OCI-LY3 (cell line): ENCODE data around the gene KIAA1671.

Source experiments
- H2AFZ ChIP-seq: fragments of 200-600, 300-600 bp; shearing (Covaris generic); 2 replicates; pipeline ENCODE4 v1.6.0; 2014; ENCODE audit warnings: antibody characterized with exemption, low read depth, low read length
- H3K27ac ChIP-seq: fragments of 200-600, 300-600 bp; sonication (generic); 2 replicates; pipeline ENCODE4 v1.5.1; 2014; ENCODE audit warnings: mild to moderate bottlenecking, low read length, moderate library complexity, mixed read lengths
- H3K27me3 ChIP-seq: fragments of 200-600, 300-600 bp; sonication (generic); 2 replicates; pipeline ENCODE4 v1.6.1; 2014; ENCODE audit warnings: low read depth, low read length, mixed read lengths
- H3K36me3 ChIP-seq: fragments of 200-600, 300-600 bp; sonication (generic); replicated peaks from 2 replicates; pipeline ENCODE3; 2014; ENCODE audit warnings: low read depth, low read length, mixed read lengths
- H3K4me1 ChIP-seq: fragments of 300-600, 200-600 bp; sonication (generic); 2 replicates; pipeline ENCODE4 v1.6.1; 2014; ENCODE audit warnings: low read length, mixed read lengths
- H3K4me2 ChIP-seq: fragments of 200-600, 300-600 bp; sonication (generic); 2 replicates; pipeline ENCODE4 v1.6.1; 2014; ENCODE audit warnings: low read length, mixed read lengths
- H3K4me3 ChIP-seq: fragments of 300-600, 200-600 bp; sonication (generic); 2 replicates; pipeline ENCODE4 v1.5.1; 2014; ENCODE audit warnings: antibody characterized with exemption, mild to moderate bottlenecking, low read length, moderate library complexity
- H3K79me2 ChIP-seq: fragments of 300-600, 200-600 bp; shearing (Covaris generic); 2 replicates; pipeline ENCODE4 v1.6.1; 2014; ENCODE audit warnings: mild to moderate bottlenecking, low read length, mixed read lengths
- H3K9ac ChIP-seq: fragments of 300-600, 200-600 bp; shearing (Covaris generic); 2 replicates; pipeline ENCODE4 v1.6.0; 2014; ENCODE audit warnings: mild to moderate bottlenecking, low read length, moderate library complexity
- H3K9me3 ChIP-seq: fragments of 200-600, 300-600 bp; shearing (Covaris generic); 2 replicates; pipeline ENCODE4 v1.6.1; 2014; ENCODE audit warnings: low read length, mixed read lengths; ENCODE audit not compliant: insufficient read depth
- H4K20me1 ChIP-seq: fragments of 200-600, 300-600 bp; sonication (generic); 2 replicates; pipeline ENCODE4 v1.6.1; 2016; ENCODE audit warnings: low read length, mixed read lengths; ENCODE audit not compliant: insufficient read depth
- CTCF ChIP-seq: fragments of 200-600, 300-600 bp; sonication (generic); IDR thresholded peaks from 2 replicates; pipeline ENCODE4 v1.5.1; 2014; ENCODE audit warnings: antibody characterized with exemption, low read length, low read depth
- EZH2phosphoT487 ChIP-seq: fragments of 200-600 bp; shearing (Covaris generic); IDR thresholded peaks from 2 replicates; pipeline ENCODE4 v1.6.1; 2018; ENCODE audit warnings: antibody characterized with exemption, mixed run types, low read depth

The KIAA1671 gene

GRCh38 chr22:25007444-25008106 is 55.1 kb downstream of the KIAA1671 start:
- H3K9me3 ChIP-seq: no peaks in the 10 kb centered on the region
- H3K79me2 ChIP-seq: no peaks in the 10 kb centered on the region
- H3K27ac ChIP-seq: no peak overlapping the region
- no peak overlapping the region for H3K4me3 ChIP-seq
- TF ChIP-seq CTCF: no peak
- TF ChIP-seq EZH2phosphoT487: no peak
- H3K27me3 ChIP-seq: peaks cover 2% of the 10 kb centered on the region; the same call in 1 of the 2 replicates
- no peaks in the 10 kb centered on the region for H4K20me1 ChIP-seq
- no peak overlapping the region for H3K4me2 ChIP-seq
- no peaks in the 10 kb centered on the region for H3K4me1 ChIP-seq
- no peak overlapping the region for H3K9ac ChIP-seq
- H3K36me3 ChIP-seq: no peaks in the 10 kb centered on the region
- no peak overlapping the region for H2AFZ ChIP-seq

DNA sequence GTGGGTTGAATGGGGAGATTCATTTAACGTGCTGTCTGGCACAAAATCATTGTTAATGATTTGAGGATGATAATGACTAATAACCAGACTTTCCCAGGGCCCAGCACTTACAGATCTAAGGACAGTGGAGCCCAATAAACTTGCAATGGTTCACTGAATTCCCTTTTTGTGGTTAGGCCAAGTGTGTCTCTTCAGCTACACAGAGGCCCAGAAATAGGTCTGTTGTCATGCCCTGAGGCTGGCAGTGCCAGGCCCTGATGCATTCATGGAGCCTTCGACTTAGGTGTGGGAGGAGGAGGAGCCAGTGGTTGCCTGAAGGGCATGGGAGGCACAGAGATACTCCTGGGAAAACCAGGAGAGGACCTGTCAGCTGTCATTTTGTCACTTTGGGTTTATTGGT is 56.1 kb downstream of the KIAA1671 start:
- Histone ChIP-seq H3K27ac (no peak overlapping the region), H3K27me3 (peaks cover 12% of the 10 kb centered on the region; the same call in 1 of the 2 replicates), H3K36me3 (no peaks in the 10 kb centered on the region), H2AFZ (no peak overlapping the region), H3K9ac (no peak overlapping the region), H3K4me2 (no peak overlapping the region), H3K9me3 (no peaks in the 10 kb centered on the region), H3K79me2 (no peaks in the 10 kb centered on the region), H3K4me3 (no peak overlapping the region), H3K4me1 (peaks cover 6% of the 10 kb centered on the region; the same call in 1 of the 2 replicates), H4K20me1 (0 out of 2 replicates have a peak, but pooled peaks cover 3% of the 10 kb centered on the region)
- no peak for TF ChIP-seq EZH2phosphoT487
- TF ChIP-seq CTCF: no peak

- no peak overlapping the region for H3K27ac ChIP-seq
- no peaks in the 10 kb centered on the region for H3K36me3 ChIP-seq
- H3K79me2 ChIP-seq: no peaks in the 10 kb centered on the region
- no peaks in the 10 kb centered on the region for H3K9me3 ChIP-seq
- H3K4me2 ChIP-seq: no peak overlapping the region
- 0 out of 2 replicates have a peak, but pooled peaks cover 3% of the 10 kb centered on the region for H4K20me1 ChIP-seq
- H2AFZ ChIP-seq: no peak overlapping the region
- H3K9ac ChIP-seq: no peak overlapping the region
- TF ChIP-seq CTCF (no peak), EZH2phosphoT487 (no peak)
- peaks cover 21% of the 10 kb centered on the region for H3K27me3 ChIP-seq
- no peak overlapping the region for H3K4me3 ChIP-seq
- peaks cover 6% of the 10 kb centered on the region; the same call in 1 of the 2 replicates for H3K4me1 ChIP-seq
Observed at GRCh38 chr22:25012741-25013143, 60.2 kb downstream of the KIAA1671 start.

GRCh38 chr22:25013607-25014006 is 61.1 kb downstream of the KIAA1671 start:
- H3K9ac ChIP-seq: no peak overlapping the region
- H2AFZ ChIP-seq: no peak overlapping the region
- H3K27me3 ChIP-seq: peaks cover 30% of the 10 kb centered on the region
- H3K27ac ChIP-seq: no peak overlapping the region
- H3K4me1 ChIP-seq: peaks cover 6% of the 10 kb centered on the region; the same call in 1 of the 2 replicates
- H3K36me3 ChIP-seq: no peaks in the 10 kb centered on the region
- TF ChIP-seq CTCF (no peak), EZH2phosphoT487 (no peak)
- no peak overlapping the region for H3K4me2 ChIP-seq
- no peaks in the 10 kb centered on the region for H3K79me2 ChIP-seq
- no peaks in the 10 kb centered on the region for H3K9me3 ChIP-seq
- H3K4me3 ChIP-seq: no peak overlapping the region
- 0 out of 2 replicates have a peak, but pooled peaks cover 3% of the 10 kb centered on the region for H4K20me1 ChIP-seq
